ENCODE data around the gene TTLL7. TPM values are rescaled to one million over a fixed set of nuclear protein-coding genes. Genes with fewer than 3 reads are reported as not detected.

TTLL7 gene
- total RNA-seq, 2 experiments from 2014 or later = 2.9 to 5.3 TPM

Other genes starting within 250 kb of the TTLL7 start
- 10 to 100 TPM; 68.8 to 69.1 TPM for gene PRKACB, start 145.1 kb upstream of the TTLL7 start, total RNA-seq

Measured in activated CD8-positive, alpha-beta memory T cell treated with anti-CD3 and anti-CD28 coated beads, Interleukin-2, amount 10 ng/mL, durations not matched to agents 7 days and 5 days (primary cell).